Left ventricle myocardium inferior (tissue), 1 donor: ENCODE results near the gene PLGRKT. TPM values are rescaled to one million over a fixed set of nuclear protein-coding genes. Genes with fewer than 3 reads are reported as not detected.
A peak's percentile ranks its signal among the peaks of the same experiment; 100 is the strongest.
"Not testable (repeated sequence)": the region's sequence is repeated elsewhere in the genome, so short reads cannot be mapped to it uniquely, and the experiment has no call there.

Experiments
- DNase-seq: peaks from one replicate; pipeline ENCODE4 v3.0.0-alpha.2; 2020
- H3K27ac ChIP-seq: fragments of 200-600 bp; replicated peaks from 2 replicates; pipeline ENCODE4 v1.8.0; 2021
- H3K27me3 ChIP-seq: fragments of 200-600 bp; 2 replicates; pipeline ENCODE4 v1.8.0; 2021; ENCODE audit warnings: low read depth
- H3K36me3 ChIP-seq: fragments of 200-600 bp; 2 replicates; pipeline ENCODE4 v1.8.0; 2021
- H3K4me1 ChIP-seq: fragments of 200-600 bp; 2 replicates; pipeline ENCODE4 v1.8.0; 2021
- H3K4me3 ChIP-seq: fragments of 200-600 bp; 2 replicates; pipeline ENCODE4 v1.8.0; 2021; ENCODE audit warnings: mild to moderate bottlenecking, moderate library complexity
- H3K9me3 ChIP-seq: fragments of 200-600 bp; replicated peaks from 2 replicates; pipeline ENCODE4 v1.8.0; 2021
- intact Hi-C: fragments of 100-400 bp; cut with micrococcal nuclease; formaldehyde crosslinking; loops from one replicate; pipeline ENCODE4 v1.11.0; 2022
- total RNA-seq: library from RNA; stranded (reverse); fragmentation: NEBNext Ultra II Directional; extraction: Animal tissue kit (Norgen Biotek cat#: 25700); gene quantifications from one replicate; pipeline ENCODE4 v1.2.1, GENCODE V29; 2021
- TF ChIP-seq, protein P1 (sequence below): fragments of 200-600 bp; IDR thresholded peaks from 2 replicates; pipeline ENCODE4 v1.8.0; 2021; ENCODE audit warnings: antibody characterized with exemption, mild to moderate bottlenecking, borderline replicate concordance
- donor health status: DM: no; HTN: yes; CAD: no; lungs with severe emphysema.

Gene PLGRKT
- total RNA-seq, 1 donor from 2014 or later = 34.3 TPM

DNA sequence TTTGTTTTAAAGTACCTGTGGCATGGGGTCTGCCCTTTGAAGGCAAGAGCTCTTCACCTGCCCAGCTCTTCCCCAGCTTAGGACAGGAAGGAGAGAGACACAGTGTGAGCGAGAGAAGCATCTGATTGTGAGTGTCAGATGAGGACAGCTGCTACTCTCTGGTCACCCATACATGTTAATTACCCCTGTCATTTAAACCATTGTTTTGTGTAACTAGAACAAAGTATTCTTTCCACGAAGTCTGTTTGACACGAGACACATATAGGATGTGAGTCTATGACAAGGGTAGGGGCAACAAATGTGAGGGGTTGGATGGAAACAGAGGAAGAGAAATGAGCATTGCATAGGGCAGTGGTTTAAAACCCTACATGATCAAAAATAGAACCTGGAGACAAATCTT, 9.6 kb upstream of the PLGRKT start:
- no peaks in the 10 kb centered on the region for H3K27me3 ChIP-seq
- no peaks in the 10 kb centered on the region for H3K36me3 ChIP-seq
- no peak overlapping the region for H3K27ac ChIP-seq
- TF ChIP-seq, protein P1, sequence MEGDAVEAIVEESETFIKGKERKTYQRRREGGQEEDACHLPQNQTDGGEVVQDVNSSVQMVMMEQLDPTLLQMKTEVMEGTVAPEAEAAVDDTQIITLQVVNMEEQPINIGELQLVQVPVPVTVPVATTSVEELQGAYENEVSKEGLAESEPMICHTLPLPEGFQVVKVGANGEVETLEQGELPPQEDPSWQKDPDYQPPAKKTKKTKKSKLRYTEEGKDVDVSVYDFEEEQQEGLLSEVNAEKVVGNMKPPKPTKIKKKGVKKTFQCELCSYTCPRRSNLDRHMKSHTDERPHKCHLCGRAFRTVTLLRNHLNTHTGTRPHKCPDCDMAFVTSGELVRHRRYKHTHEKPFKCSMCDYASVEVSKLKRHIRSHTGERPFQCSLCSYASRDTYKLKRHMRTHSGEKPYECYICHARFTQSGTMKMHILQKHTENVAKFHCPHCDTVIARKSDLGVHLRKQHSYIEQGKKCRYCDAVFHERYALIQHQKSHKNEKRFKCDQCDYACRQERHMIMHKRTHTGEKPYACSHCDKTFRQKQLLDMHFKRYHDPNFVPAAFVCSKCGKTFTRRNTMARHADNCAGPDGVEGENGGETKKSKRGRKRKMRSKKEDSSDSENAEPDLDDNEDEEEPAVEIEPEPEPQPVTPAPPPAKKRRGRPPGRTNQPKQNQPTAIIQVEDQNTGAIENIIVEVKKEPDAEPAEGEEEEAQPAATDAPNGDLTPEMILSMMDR = no peak
- H3K9me3 ChIP-seq = no peaks in the 10 kb centered on the region
- intact Hi-C loops = loop anchor here (5.0 kb wide), 1 partner anchor 145 kb away; no protein-coding TSS in a partner anchor
- H3K4me1 ChIP-seq = peaks cover 24% of the 10 kb centered on the region
- no peak overlapping the region for H3K4me3 ChIP-seq
- DNase-seq = no peak

DNA sequence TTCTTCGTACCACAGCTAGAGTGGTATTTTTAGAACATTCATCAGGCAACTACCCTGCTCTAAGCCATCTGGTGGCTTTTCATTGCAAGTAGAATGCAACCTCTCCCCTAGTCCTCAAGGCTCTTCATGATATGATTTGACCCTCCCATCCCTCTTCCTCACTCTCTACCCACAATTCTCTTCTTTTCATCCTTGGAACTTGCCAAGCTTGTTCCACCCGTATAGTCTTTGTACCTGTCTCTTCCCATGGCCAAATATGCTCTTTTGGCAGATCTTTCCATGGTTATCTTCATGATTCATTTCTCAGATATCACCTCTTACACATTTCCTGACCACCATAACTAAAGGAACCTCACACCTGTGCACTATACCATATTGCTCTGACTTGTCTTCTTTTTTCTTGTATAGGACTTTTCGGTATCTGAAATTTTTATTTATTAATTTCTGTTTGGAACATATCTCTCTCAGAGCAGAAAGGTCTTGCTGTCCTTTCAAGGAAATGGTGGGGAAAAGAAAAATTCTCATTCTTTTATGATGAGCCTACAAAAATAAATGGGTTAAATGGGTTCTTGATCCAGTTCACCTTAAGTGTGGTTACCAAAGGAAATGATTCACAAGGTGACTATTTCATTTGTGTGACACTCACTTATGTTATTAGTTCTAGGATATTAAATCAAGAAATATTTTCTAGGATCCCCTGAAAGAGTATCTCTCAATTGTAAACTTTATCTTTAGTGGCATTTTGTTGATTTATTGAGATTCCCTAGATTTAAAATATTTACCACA, 8.9 kb upstream of the PLGRKT start:
- H3K4me3 ChIP-seq = no peak overlapping the region
- no peak overlapping the region for H3K27ac ChIP-seq
- H3K27me3 ChIP-seq = no peaks in the 10 kb centered on the region
- peaks cover 18% of the 10 kb centered on the region for H3K4me1 ChIP-seq
- TF ChIP-seq, protein P1 = no peak
- no peak for DNase-seq
- no peaks in the 10 kb centered on the region for H3K9me3 ChIP-seq
- intact Hi-C loops = loop anchor here (5.0 kb wide), 1 partner anchor 146 kb away; no protein-coding TSS in a partner anchor
- H3K36me3 ChIP-seq = no peaks in the 10 kb centered on the region

GRCh38 chr9:5445886-5446285, 8.2 kb upstream of the PLGRKT start:
- no peaks in the 10 kb centered on the region for H3K36me3 ChIP-seq
- peaks cover 11% of the 10 kb centered on the region for H3K4me1 ChIP-seq
- H3K27ac ChIP-seq = no peak overlapping the region
- no peak overlapping the region for H3K4me3 ChIP-seq
- intact Hi-C loops = loop anchor here (5.0 kb wide), 1 partner anchor 146 kb away; no protein-coding TSS in a partner anchor
- DNase-seq = no peak
- H3K9me3 ChIP-seq = no peaks in the 10 kb centered on the region
- TF ChIP-seq, protein P1 = no peak
- H3K27me3 ChIP-seq = no peaks in the 10 kb centered on the region

DNA sequence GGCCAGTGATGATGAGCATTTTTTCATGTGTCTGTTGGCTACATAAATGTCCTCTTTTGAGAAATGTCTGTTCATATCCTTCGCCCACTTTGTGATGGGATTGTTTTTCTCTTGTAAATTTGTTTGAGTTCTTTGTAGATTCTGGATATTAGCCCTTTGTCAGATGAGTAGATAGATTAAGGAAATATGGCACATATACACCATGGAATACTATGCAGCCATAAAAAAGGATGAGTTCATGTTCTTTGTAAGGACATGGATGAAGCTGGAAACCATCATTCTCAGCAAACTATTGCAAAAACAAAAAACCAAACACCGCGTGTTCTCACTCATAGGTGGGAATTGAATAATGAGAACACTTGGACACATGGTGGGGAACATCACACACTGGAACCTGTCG, 7.4 kb upstream of the PLGRKT start:
- H3K27me3 ChIP-seq, H3K4me3 ChIP-seq, DNase-seq, H3K9me3 ChIP-seq, H3K4me1 ChIP-seq, H3K27ac ChIP-seq, H3K36me3 ChIP-seq: not testable (repeated sequence)
- intact Hi-C loops = loop anchor here (5.0 kb wide), 1 partner anchor 147 kb away; no protein-coding TSS in a partner anchor

DNA sequence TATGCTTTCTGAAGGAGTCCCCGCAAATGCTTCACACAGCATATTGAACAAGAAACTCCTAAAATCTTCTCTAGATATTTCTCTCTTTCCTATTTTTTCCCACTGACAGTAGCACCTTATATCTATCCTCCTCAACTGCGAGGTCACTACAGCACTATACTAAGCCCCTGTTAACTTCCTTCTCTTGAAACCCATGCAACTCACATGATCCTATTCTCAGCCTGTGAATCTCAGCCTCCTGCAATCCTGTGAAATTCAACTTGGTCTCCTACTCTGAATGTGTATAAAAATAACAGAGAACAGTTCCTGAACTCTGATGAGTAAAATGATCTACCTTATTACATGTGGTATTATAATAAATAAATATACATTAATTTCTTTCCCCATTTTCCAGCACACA, 6.1 kb upstream of the PLGRKT start:
- no peak overlapping the region for H3K27ac ChIP-seq
- intact Hi-C loops = loop anchor here (5.0 kb wide), 1 partner anchor 257 kb away; the partner anchor contains the start of gene INSL6
- no peak for DNase-seq
- TF ChIP-seq, protein P1 = no peak
- peaks cover 2% of the 10 kb centered on the region for H3K4me1 ChIP-seq
- H3K4me3 ChIP-seq = no peak overlapping the region
- H3K36me3 ChIP-seq = no peaks in the 10 kb centered on the region
- H3K27me3 ChIP-seq = no peaks in the 10 kb centered on the region
- no peaks in the 10 kb centered on the region for H3K9me3 ChIP-seq

DNA sequence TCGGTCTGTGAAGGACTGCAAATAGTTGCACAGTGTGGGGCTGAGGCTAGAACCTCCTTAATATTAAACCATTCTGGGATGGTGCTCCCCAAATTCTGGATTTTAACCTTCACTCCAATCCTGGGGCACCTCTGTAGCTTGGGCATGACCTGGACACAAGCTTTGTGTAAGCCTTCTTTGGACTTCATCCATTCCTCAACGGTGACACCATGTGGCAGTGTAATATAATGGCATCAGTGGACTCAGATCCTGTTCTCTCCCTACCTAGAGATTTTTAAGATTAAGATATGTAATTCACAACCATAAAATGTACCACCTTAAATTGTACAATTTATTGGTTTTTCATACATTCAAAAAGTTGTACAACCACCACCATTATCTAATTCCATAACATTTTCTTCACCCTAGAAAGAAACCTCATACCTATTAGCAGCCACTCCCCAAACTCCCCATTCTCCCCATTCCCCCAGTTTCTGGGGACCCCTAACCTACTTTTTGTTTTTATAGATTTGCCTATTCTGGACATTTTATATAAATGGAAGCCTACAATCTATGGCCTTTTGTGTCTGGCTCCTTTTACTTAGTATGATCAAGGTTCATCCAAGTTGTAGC, 4.8 kb upstream of the PLGRKT start:
- TF ChIP-seq, protein P1 = peak; percentile 63
- H3K9me3 ChIP-seq = no peaks in the 10 kb centered on the region
- no peak overlapping the region for H3K4me3 ChIP-seq
- intact Hi-C loops = loop anchor here (5.0 kb wide), 1 partner anchor 255 kb away; the partner anchor contains the start of gene INSL6
- H3K27ac ChIP-seq = no peak overlapping the region
- DNase-seq = no peak
- peaks cover 12% of the 10 kb centered on the region for H3K4me1 ChIP-seq
- H3K27me3 ChIP-seq = no peaks in the 10 kb centered on the region
- H3K36me3 ChIP-seq = no peaks in the 10 kb centered on the region
